Mucosa of stomach (tissue), 1 donor: ENCODE results near the gene UCP2.
"Not testable (repeated sequence)": the region's sequence is repeated elsewhere in the genome, so short reads cannot be mapped to it uniquely, and the experiment has no call there.

Experiments
- H3K27me3 ChIP-seq: one replicate; pipeline ENCODE4 v1.7.0; 2013; ENCODE audit warnings: mild to moderate bottlenecking, low read length; ENCODE audit not compliant: control insufficient read depth, insufficient read depth
- H3K36me3 ChIP-seq: one replicate; pipeline ENCODE4 v1.7.0; 2013; ENCODE audit warnings: low read length; ENCODE audit not compliant: control insufficient read depth, insufficient read depth
- H3K4me1 ChIP-seq: one replicate; pipeline ENCODE4 v1.7.0; 2013; ENCODE audit warnings: mild to moderate bottlenecking, low read length; ENCODE audit not compliant: control insufficient read depth, insufficient read depth
- H3K4me3 ChIP-seq: one replicate; pipeline ENCODE4 v1.7.0; 2013; ENCODE audit warnings: low read length
- H3K9ac ChIP-seq: one replicate; pipeline ENCODE4 v1.7.0; 2013; ENCODE audit warnings: mild to moderate bottlenecking, low read length, moderate library complexity
- H3K9me3 ChIP-seq: one replicate; pipeline ENCODE4 v1.7.0; 2013; ENCODE audit warnings: mild to moderate bottlenecking, low read length, moderate library complexity; ENCODE audit not compliant: control insufficient read depth
- donor health status: Pancreatic carcinoma.

The UCP2 gene

DNA sequence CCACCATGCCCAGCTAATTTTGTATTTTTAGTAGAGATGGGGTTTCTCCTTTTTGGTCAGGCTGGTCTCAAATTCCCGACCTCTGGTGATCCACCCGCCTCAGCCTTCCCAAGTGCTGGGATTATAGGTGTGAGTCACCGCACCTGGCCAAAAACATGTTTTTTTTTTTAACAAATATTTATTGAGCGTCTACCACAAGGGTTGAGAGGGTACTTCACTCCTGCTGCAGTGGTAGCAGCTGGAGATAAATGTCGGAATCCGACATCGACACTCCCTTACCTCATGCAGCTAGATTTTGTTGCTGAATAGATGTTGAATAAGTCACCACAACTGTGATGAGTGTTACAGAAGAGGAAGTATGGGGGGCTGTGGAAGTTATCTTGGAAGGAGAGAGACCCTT, 30.8 kb downstream of the UCP2 start:
- no peaks in the 10 kb centered on the region for H3K9me3 ChIP-seq
- H3K27me3 ChIP-seq = no peaks in the 10 kb centered on the region
- H3K9ac ChIP-seq = no peak overlapping the region
- peaks cover 8% of the 10 kb centered on the region for H3K4me1 ChIP-seq
- H3K36me3 ChIP-seq = no peaks in the 10 kb centered on the region
- H3K4me3 ChIP-seq = no peak overlapping the region

DNA sequence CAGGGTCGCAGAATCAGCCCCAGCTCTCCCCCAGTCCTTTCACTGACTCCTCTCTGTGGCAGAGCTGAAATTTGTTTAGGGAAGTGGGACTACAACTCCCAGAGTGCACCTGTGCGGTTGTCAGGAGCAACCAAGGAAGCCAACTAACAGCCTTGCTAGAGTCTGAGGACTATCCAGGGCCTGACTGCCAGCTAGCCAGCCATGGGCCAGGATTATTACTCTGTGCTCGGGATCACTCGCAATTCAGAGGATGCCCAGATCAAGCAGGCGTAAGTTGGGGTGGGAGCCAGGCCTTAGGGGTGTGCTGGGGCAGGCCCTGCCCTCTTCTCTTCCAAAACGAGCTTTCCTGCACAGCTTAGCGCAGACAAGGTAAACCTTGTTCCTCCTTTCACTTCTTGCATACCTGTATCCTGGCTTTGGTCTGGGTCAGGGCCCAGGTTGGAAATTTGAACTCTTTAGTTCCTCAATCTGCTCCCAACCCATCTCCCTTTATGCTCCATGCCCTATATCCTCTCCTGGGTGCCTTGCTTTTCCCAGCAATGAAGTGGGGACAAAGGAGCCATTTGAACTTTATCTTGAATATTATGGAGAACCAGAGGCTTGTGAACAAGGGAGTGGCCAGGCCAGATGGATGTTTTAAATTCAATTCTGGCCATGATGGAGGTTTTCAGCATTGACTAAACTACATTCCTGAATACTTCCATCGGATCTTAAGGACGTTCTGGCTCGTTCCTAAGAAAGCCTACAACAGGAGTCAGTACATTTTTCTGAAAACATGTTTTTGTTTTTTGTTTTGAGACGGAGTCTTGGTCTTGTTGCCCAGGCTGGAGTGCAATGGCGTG, 31.6 kb downstream of the UCP2 start, which contains the start of gene DNAJB13:
Gene DNAJB13, plus strand, starts transcription at position 158 of the 842 bp plus-strand sequence. Its CDS starts 44 bp downstream, at position 202.
- H3K9ac ChIP-seq = no peak within 1 kb of the TSS
- no peaks in the 10 kb centered on the region for H3K36me3 ChIP-seq
- no peaks in the 10 kb centered on the region for H3K27me3 ChIP-seq

GRCh38 chr11:73949912-73950311, 32.7 kb downstream of the UCP2 start:
- no peaks in the 10 kb centered on the region for H3K9me3 ChIP-seq
- no peak overlapping the region for H3K9ac ChIP-seq
- H3K4me3 ChIP-seq = no peak overlapping the region
- no peaks in the 10 kb centered on the region for H3K27me3 ChIP-seq
- H3K4me1 ChIP-seq = no peaks in the 10 kb centered on the region
- no peaks in the 10 kb centered on the region for H3K36me3 ChIP-seq

More for the DNA sequence above, 31.6 kb downstream of the UCP2 start, which contains the start of gene DNAJB13:
- Histone ChIP-seq H3K4me3 (no peak within 1 kb of the TSS), H3K4me1 (peaks cover 5% of the 10 kb centered on the region), H3K9me3 (no peaks in the 10 kb centered on the region)

DNA sequence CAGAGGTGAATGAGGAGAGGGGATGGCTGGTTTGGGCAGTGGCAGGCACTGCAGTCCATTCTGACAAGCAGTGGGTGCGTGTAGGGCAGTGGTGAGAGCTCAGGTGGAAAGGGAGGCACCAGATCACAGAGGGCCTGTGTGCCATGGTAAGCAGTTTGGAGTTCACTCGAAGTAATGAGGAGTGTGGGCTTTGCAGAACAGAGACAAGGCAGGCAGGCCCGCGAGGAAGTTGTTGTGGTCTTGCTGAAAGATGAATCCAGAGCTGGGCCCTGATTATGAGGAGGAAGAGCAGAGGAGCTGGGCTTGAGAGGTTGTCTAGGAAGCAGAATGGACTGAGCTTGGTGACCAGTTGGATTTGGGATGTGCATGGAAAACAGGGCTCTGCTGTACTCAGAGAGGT, 33.4 kb downstream of the UCP2 start:
- no peaks in the 10 kb centered on the region for H3K27me3 ChIP-seq
- no peak overlapping the region for H3K4me3 ChIP-seq
- no peaks in the 10 kb centered on the region for H3K4me1 ChIP-seq
- H3K9me3 ChIP-seq = no peaks in the 10 kb centered on the region
- H3K9ac ChIP-seq = no peak overlapping the region
- H3K36me3 ChIP-seq = no peaks in the 10 kb centered on the region

DNA sequence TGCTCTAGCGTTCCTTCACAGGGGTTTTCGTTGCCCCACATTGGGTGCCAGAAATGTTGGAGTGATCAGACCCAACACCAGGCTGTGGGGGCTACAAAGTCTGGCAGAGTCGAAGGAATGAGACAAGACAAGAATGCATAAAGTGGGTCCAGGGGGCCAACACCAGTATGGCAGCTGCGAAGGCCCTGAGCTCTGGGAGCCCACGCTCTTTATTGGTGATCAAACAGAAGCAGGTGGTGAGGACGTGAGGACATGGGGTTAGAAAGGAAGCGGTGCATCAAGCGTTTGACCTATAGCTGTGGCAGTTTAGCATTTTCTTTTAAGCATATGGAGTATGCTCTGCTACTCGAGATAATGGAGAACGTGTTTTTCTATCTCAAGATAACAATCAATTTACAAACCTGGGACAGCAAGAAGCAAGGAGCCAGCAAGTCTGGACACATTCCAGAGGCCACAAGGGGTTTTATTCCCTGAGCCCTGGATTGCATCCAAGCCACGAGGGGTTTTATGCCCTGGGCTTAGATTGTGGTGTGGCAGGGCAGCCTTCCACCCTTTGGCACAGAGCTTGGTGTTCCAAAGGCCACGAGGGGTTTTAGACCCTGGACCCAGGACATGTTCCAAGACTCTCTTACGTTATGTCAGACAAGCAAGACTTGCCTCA, 35.7 kb downstream of the UCP2 start:
- no peaks in the 10 kb centered on the region for H3K36me3 ChIP-seq
- H3K4me1 ChIP-seq = no peaks in the 10 kb centered on the region
- no peak overlapping the region for H3K4me3 ChIP-seq
- no peak overlapping the region for H3K9ac ChIP-seq
- no peaks in the 10 kb centered on the region for H3K9me3 ChIP-seq
- H3K27me3 ChIP-seq = no peaks in the 10 kb centered on the region

- H3K4me1 ChIP-seq = no peaks in the 10 kb centered on the region
- H3K9ac ChIP-seq = no peak overlapping the region
- no peaks in the 10 kb centered on the region for H3K27me3 ChIP-seq
- H3K36me3 ChIP-seq = no peaks in the 10 kb centered on the region
- H3K4me3 ChIP-seq = no peak overlapping the region
- no peaks in the 10 kb centered on the region for H3K9me3 ChIP-seq
Measured at GRCh38 chr11:73945396-73945795, 37.2 kb downstream of the UCP2 start.

DNA sequence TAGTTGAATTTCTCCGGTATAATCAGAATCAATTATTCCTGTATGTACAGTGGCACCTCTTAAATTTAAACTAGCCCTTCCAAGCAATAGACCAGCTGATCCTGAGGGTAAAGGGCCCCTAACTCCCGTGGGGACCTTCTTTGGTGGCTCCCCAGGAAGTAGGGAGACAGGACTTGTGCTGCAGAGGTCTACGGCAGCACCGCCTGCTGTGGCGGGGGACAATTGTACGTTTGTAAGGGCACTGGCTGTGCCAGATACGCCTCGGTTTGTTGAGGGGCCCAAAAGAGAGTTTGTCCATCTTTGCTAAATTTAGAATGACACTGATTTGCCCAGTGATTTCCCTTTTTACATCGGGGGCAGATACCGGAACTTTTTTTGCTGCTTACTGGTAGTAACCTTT, 37.7 kb downstream of the UCP2 start:
- H3K9ac ChIP-seq = no peak overlapping the region
- no peaks in the 10 kb centered on the region for H3K4me1 ChIP-seq
- no peak overlapping the region for H3K4me3 ChIP-seq
- H3K9me3 ChIP-seq = no peaks in the 10 kb centered on the region
- H3K36me3 ChIP-seq = no peaks in the 10 kb centered on the region
- no peaks in the 10 kb centered on the region for H3K27me3 ChIP-seq

DNA sequence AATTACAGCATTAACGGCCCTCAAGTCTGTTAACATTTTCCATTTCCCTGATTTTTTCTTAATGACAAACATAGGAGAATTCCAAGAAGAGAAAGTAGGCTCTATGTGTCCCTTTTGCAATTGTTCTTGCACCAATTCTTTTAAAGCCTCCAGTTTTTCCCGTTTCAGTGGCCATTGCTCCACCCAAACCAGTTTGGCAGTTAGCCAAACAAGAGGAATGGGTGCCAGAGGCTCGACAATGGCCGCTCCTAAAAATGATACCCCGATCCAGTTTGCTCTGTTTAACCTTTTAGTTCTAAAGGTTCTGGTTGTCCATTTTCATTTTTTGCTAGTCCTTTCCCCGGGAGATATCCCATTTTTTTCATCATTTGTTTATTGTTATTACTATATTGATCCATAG, 38.6 kb downstream of the UCP2 start:
- no peaks in the 10 kb centered on the region for H3K36me3 ChIP-seq
- no peak overlapping the region for H3K9ac ChIP-seq
- H3K4me3 ChIP-seq = no peak overlapping the region
- no peaks in the 10 kb centered on the region for H3K4me1 ChIP-seq
- H3K9me3 ChIP-seq = no peaks in the 10 kb centered on the region
- H3K27me3 ChIP-seq = no peaks in the 10 kb centered on the region

DNA sequence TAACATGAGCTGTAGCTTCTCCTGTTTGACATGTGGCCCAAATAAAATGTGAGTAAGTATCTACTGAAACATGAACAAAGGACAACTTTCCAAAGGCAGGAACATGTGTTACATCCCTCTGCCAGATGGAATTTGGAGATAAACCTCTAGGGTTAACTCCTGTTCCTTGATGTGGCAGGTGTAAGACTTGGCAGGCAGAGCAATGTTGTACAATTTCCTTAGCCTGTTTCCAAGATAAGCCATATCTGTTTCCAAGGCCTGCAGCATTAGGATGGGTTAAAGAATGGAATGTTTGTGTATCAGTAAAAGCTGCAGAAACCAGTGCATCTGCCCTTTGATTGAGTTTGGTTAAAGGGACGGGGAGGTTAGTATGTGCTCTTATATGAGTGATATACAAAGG, 40.6 kb downstream of the UCP2 start:
- no peaks in the 10 kb centered on the region for H3K36me3 ChIP-seq
- no peak overlapping the region for H3K9ac ChIP-seq
- H3K4me1 ChIP-seq = no peaks in the 10 kb centered on the region

DNA sequence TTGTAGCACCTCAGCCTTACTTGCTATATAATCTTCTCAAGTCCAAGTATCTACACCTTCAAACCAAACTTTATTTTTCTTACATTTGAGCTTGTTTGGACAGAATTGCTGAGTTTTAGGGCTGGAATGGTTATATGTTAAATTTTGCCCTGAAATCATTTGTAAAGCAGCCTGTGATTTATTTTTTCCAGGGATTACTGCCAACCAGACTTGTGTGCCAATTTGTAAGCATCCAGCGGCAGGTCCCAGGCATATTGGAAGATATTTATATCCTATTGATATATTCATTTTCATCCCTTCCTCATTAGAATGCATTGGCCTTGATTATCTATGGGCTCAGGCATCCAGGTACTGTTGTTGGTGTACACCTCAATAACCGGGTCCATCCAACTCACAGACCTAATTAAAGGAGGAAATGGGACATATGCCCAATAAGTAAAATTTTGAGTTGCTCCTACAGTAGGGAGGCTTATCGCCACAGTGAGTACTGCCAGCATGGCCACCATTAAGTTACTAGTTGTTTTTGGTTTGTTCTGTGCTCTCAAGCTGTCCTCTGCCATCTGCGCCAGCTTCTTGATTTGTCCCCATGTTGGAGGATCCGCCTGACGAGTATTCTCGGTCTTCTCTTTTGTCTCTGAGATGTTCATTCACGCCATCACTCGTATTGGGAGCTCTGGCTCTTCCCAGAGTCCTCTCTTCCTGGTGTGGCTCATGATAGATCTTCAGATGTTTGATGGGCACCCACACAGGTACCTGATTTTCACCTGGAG, 41.7 kb downstream of the UCP2 start:
- H3K4me1 ChIP-seq = no peaks in the 10 kb centered on the region
- H3K9me3 ChIP-seq = no peaks in the 10 kb centered on the region
- H3K27me3 ChIP-seq = no peaks in the 10 kb centered on the region
- H3K36me3 ChIP-seq = no peaks in the 10 kb centered on the region
- H3K9ac ChIP-seq = no peak overlapping the region
- H3K4me3 ChIP-seq = no peak overlapping the region

More for the DNA sequence above, 40.6 kb downstream of the UCP2 start:
- no peak overlapping the region for H3K4me3 ChIP-seq
- no peaks in the 10 kb centered on the region for H3K27me3 ChIP-seq
- no peaks in the 10 kb centered on the region for H3K9me3 ChIP-seq

DNA sequence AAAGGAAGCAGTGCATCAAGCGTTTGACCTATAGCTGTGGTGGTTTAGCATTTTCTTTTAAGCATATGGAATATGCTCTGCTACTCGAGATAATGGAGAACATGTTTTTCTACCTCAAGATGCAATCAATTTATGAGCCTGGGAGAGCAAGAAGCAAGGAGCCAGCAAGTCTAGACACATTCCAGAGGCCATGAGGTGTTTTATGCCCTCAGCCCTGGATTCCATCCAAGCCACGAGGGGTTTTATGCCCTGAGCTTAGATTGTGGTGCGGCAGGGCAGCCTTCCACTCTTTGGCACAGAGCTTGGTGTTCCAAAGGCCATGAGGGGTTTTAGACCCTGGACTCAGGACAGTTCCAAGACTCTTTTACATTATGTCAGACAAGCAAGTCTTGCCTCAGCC, 43.5 kb downstream of the UCP2 start:
- Histone ChIP-seq H3K4me3 (no peak overlapping the region), H3K4me1 (no peaks in the 10 kb centered on the region), H3K9me3 (no peaks in the 10 kb centered on the region), H3K27me3 (no peaks in the 10 kb centered on the region), H3K36me3 (no peaks in the 10 kb centered on the region), H3K9ac (no peak overlapping the region)

DNA sequence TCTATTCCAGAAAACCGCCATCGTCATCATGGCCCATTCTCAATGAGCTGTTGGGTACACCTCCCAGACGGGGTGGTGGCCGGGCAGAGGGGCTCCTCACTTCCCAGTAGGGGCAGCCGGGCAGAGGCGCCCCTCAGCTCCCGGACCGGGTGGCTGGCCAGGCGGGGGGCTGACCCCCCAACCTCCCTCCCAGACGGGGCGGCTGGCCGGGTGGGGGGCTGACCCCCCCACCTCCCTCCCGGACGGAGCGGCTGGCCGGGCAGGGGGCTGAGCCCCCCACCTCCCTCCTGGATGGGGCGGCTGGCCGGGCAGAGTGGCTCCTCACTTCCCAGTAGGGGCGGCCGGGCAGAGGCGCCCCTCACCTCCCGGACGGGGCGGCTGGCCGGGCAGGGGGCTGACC, 46.6 kb downstream of the UCP2 start:
- not testable (repeated sequence) for H3K27me3 ChIP-seq, H3K9me3 ChIP-seq, H3K4me1 ChIP-seq, H3K9ac ChIP-seq, H3K36me3 ChIP-seq, H3K4me3 ChIP-seq
